GM19324 (cell line): Measurements from ENCODE around the gene COMMD10.

Experiments
- ATAC-seq: cut with Tn5 transposase; IDR thresholded peaks from one replicate; pipeline ENCODE4 v1.9.1; 2021; ENCODE audit warnings: mild to moderate bottlenecking, moderate library complexity; ENCODE audit not compliant: unreplicated experiment, low FRiP score

The COMMD10 gene

DNA sequence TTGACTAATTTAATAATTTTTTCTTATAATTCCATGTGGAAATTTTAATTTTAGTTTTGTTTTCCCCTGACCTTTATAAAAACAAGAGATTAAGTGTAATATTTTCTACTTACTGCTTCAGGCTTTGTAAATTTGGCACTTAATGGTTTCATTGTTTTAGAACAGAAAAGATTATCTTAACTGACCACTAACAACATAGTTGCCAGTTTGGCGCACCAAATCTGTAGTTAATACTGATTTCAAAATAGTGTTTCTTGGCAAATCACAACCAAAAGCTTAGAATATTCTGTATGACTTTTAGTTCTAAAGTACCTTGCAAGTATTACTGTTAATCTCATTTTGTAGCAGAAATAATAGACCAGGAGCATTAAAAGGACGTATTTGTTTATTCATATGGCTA, 124.3 kb downstream of the COMMD10 start:
- no peak for ATAC-seq

DNA sequence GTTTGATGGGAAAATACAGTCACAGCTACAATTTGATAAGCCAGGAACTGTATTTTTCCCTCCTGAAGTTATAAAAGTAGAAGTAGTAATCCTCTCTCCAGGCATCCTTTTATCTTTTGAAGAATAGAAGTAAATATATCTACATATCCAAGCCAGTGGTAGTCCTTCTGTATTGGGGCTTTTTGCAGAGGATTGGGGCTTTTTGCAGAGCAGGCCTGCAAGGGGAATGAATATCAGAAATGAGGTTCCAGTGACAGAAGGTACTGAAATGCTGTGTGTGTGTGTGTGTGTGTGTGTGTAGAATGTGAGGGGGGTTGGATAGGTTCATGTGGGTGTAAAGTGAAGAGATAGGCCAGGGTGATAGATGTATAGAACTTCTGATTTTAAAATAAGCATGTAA, 127.4 kb downstream of the COMMD10 start:
- ATAC-seq, result no peak

DNA sequence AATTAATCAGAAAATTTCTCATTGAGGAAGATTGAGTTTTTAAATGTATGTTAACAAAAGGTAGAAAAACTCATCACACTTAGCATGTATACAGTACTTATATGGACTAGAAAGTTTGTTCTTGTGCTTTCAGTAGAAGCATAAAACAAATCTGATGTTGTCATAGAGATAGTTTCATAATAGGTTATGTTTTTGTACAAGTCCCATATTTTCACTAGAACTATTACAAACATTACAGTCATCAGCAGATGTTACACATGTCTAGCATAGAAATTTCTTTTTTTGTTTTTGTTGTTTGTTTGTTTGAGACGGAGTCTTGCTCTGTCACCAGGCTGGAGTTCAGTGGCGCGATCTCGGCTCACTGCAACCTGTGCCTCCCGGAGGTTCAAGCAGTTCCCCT, 131.4 kb downstream of the COMMD10 start:
- ATAC-seq, result no peak

GRCh38 chr5:116225281-116225922, 140.6 kb downstream of the COMMD10 start:
- no peak for ATAC-seq

- ATAC-seq, result no peak
These were observed 144.4 kb downstream of the COMMD10 start for GRCh38 chr5:116229131-116229689.

DNA sequence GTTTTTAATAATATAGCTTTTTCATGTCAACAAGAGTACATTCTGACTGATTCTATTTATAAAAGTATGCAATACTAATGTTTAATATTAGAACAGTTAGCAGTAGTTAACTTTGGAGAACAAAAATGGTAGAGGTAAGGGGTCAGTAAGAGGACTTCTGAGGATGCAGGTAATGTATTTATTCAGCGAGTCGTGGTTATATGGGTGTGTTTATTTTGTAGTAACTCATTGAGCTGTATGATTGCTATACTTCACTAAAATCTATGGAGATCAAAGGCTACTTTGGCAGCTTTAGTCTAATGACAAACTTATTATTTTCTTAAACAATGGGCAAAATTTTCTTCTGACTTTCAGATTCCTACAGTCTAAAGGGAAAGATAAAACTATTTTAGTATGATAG, 146.5 kb downstream of the COMMD10 start:
- ATAC-seq, result no peak

- no peak for ATAC-seq
These were observed 149.9 kb downstream of the COMMD10 start for GRCh38 chr5:116234681-116235080.

GRCh38 chr5:116237917-116238500, 153.2 kb downstream of the COMMD10 start:
- no peak for ATAC-seq

- no peak for ATAC-seq
These were observed 157.5 kb downstream of the COMMD10 start for GRCh38 chr5:116242343-116242742.

- no peak for ATAC-seq
These were observed 163.6 kb downstream of the COMMD10 start for GRCh38 chr5:116248432-116248831.

DNA sequence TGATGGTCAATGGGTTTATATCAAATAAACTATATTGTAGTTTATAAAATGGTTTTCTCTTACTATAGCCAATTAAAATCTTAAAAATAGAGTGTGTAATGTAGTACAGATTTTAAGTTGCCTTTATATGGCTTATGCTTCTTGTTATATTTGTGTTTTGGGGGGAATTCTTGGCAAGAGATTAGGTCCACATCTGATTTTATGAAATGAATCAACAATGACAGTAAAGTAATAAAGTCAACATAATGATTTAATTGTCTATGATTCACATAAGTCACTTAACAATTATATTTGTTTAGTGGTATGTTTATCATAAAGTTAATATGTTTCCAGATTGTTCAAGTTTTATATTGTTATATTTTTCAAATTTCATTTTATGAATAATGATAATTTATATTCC, 164.8 kb downstream of the COMMD10 start:
- ATAC-seq, result no peak

DNA sequence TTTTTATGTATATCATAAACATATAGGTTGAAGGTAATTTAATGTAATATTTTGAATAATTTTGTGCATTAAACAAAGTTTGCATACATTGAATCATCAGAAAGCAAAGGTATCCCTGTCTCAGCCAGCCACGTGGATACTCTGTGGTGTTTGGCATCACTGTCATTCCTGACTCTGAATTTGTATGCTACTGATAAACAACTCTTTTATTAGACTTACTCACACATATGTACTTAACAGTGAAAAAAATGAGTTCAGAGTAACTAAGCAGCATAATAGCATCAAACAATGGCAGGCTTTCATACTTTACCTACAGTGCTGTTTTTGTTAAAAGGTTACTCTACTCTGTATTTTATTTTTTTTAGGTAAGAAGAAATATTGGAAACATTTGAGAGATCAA, 171.9 kb downstream of the COMMD10 start:
- no peak for ATAC-seq

GRCh38 chr5:116265471-116265870, 180.6 kb downstream of the COMMD10 start:
- no peak for ATAC-seq

DNA sequence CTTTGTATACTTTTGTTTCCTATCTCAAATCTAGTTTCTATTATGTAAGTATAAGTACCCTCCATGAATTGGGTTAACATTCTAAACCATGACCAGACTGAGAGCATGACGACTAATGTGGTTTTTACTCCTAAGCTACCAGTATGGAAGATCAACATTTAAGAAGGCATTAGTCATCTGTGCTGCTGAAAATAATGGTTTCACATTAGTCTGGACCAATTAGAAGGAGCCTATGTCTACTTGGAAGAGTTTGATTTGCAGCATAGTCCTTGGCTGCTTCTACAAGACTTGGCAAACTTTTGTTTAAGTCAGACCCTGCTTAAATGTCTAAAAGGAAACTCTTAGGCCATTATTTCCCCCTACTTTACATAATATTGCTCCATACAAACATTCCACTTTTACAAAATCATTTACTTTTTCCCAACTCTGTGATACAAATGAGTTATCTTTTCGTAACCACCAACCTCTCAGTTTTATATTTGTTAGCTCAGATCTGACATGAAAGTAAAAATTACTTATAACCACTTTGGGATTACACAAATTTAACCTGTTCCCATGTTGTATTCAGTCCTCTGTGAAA, 186.7 kb downstream of the COMMD10 start:
- ATAC-seq, result no peak

DNA sequence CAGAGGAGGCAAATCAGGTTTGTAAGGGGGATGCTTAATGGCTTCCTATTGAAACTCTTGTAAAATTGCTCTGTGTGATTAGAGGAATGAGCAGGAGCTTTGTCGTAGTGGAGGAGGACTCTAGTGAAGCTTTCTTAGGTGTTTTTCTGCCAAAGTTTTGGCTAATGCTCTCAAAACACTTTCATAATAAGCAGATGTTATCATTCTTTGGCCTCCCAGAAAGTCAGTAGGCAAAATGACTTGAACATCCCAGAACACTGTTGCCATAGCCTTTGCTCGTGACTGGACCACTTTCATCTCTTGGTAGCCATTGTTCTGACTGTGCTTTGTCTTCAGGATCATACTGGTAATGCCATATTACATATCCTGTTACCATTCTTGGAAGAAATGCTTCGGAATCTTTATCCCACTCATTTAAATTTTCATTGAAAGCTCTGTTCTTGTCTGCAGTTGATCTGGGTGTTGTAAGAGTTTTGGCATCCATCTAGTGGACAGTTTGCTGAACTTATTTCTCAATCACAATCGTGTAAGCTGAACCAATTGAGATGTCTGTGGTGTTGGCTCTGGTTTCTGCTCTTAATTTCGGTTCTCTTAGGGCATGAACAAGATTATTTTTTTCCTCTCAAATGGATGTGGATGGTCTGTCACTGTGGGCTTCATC, 187.6 kb downstream of the COMMD10 start:
- ATAC-seq, result no peak

GRCh38 chr5:116273448-116274242, 188.8 kb downstream of the COMMD10 start:
- ATAC-seq, result peak; percentile 96

DNA sequence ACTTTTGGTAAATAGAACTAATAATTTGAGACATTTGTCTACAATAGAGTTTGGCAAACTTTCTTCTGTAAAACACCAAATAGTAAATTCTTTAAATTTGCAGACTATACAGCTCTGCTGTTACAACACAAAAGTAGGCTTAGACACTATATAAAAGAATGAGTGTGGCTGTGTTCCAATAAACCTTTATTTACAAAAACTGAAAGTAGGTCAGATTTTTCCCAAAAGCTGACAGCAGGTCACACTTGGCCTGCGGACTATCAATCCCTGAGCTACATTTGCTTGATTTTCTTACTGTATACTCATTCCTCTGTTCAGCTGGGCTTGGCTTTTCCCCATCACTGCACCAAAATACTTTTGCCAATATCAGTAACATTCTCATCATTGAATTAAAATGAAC, 189.4 kb downstream of the COMMD10 start:
- no peak for ATAC-seq

- ATAC-seq, result no peak
These were observed 190.5 kb downstream of the COMMD10 start for GRCh38 chr5:116275282-116275681.

DNA sequence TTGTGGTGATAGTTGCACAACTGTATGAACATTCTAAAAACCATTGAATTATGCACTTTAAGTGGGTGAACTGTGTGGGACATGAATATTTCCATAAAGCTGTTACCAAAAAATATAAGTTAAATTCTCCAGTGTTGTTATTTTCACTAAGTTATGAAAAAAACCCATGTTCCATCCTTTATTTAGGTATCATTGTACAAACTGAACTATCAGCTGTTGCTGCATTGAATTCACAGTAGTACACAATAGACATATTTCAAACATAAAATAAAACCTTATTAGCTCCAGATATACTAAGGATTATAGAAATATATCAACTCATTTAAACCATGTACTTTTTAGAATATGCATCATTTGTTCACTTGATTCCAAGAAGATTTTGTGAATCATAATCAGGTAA, 192.1 kb downstream of the COMMD10 start:
- ATAC-seq, result no peak

GRCh38 chr5:116280149-116280803, 195.5 kb downstream of the COMMD10 start:
- ATAC-seq, result no peak
